Fibroblast of lung (primary cell): Measurements from ENCODE around the gene AP2A2. TPM values are rescaled to one million over a fixed set of nuclear protein-coding genes. Genes with fewer than 3 reads are reported as not detected.

Experiments
- DNase-seq, 2 donors: peaks; one replicate each; pipeline versions ENCODE4 v3.0.0 to v3.0.0-alpha.2; 2010; ENCODE audit warnings: low read depth in 2 of 2
- H2AFZ ChIP-seq: 2 replicates; pipeline ENCODE4 v1.5.1; 2012; ENCODE audit warnings: low read length, control low read depth, inconsistent platforms
- H3K27ac ChIP-seq: 2 replicates; pipeline ENCODE4 v1.5.1; 2011; ENCODE audit warnings: low read length, control low read depth; ENCODE audit not compliant: insufficient read depth
- H3K27me3 ChIP-seq: 2 replicates; pipeline ENCODE4 v1.5.1; 2011; ENCODE audit warnings: mild to moderate bottlenecking, low read length; ENCODE audit not compliant: control insufficient read depth, insufficient read depth
- H3K36me3 ChIP-seq: 2 replicates; pipeline ENCODE4 v1.5.1; 2011; ENCODE audit warnings: low read length; ENCODE audit not compliant: control insufficient read depth, insufficient read depth
- H3K4me1 ChIP-seq: 2 replicates; pipeline ENCODE4 v1.5.1; 2011; ENCODE audit warnings: low read length; ENCODE audit not compliant: control insufficient read depth, insufficient read depth; ENCODE audit errors: extremely low read depth
- H3K4me2 ChIP-seq: 2 replicates; pipeline ENCODE4 v1.5.1; 2011; ENCODE audit warnings: low read length, control low read depth; ENCODE audit not compliant: insufficient read depth; ENCODE audit errors: extremely low read depth
- H3K4me3 ChIP-seq, 4 experiments: fragments of 200-600 bp in 1 of 4; sonication (generic) in 1 of 4; replicated peaks in 1 of 4; 2 replicates each; pipeline ENCODE4 v1.5.1; 2011 to 2016; ENCODE audit warnings: low read length in 4 of 4, low read depth in 3 of 4, mild to moderate bottlenecking in 3 of 4, control low read depth in 2 of 4, inconsistent platforms in 1 of 4, mixed read lengths in 1 of 4; ENCODE audit not compliant: insufficient read depth in 1 of 4; ENCODE audit errors: control extremely low read depth in 1 of 4
- H3K79me2 ChIP-seq: 2 replicates; pipeline ENCODE4 v1.5.1; 2012; ENCODE audit warnings: mild to moderate bottlenecking, low read length, inconsistent platforms; ENCODE audit not compliant: control insufficient read depth, insufficient read depth
- H3K9ac ChIP-seq: 2 replicates; pipeline ENCODE4 v1.5.1; 2011; ENCODE audit warnings: mild to moderate bottlenecking, low read length, control low read depth; ENCODE audit not compliant: insufficient read depth
- H3K9me3 ChIP-seq: 2 replicates; pipeline ENCODE4 v1.5.1; 2012; ENCODE audit warnings: low read depth, low read length; ENCODE audit not compliant: control insufficient read depth, insufficient read depth
- H4K20me1 ChIP-seq: 2 replicates; pipeline ENCODE4 v1.5.1; 2011; ENCODE audit warnings: low read length; ENCODE audit not compliant: control insufficient read depth, insufficient read depth; ENCODE audit errors: extremely low read depth
- EZH2 ChIP-seq: IDR thresholded peaks from 2 replicates; pipeline ENCODE4 v1.5.1; 2012; ENCODE audit warnings: low read length, control low read depth, mild to moderate bottlenecking; ENCODE audit errors: missing control alignments
- polyA plus RNA-seq, 2 donors: library from polyadenylated mRNA; depleted of rRNA in 1 of 2; stranded (reverse) in 1 of 2; unstranded in 1 of 2; fragments of >200 nt; gene quantifications; 2 replicates each; pipeline ENCODE4 v1.2.1, GENCODE V29; 2011 to 2012; ENCODE audit warnings: missing spikeins in 1 of 2
- total RNA-seq: library from RNA; depleted of rRNA; stranded (reverse); fragments of >200 nt; gene quantifications from 2 replicates; pipeline ENCODE4 v1.2.1, GENCODE V29; 2014
- TF ChIP-seq, protein P1 (sequence below), 2 donors: IDR thresholded peaks in 1 of 2; conservative IDR thresholded peaks in 1 of 2; 1 replicate in 1 of 2; 2 replicates in 1 of 2; pipeline ENCODE4 v1.5.1; 2011 to 2012; ENCODE audit warnings: low read length in 2 of 2, control low read depth in 1 of 2, inconsistent platforms in 1 of 2, low read depth in 1 of 2, mild to moderate bottlenecking in 1 of 2

AP2A2 gene
- total and polyA plus RNA-seq, 2 donors (not counting 1 experiment from before 2014, with no cell fraction given): 21.6 to 46.1 TPM

DNA sequence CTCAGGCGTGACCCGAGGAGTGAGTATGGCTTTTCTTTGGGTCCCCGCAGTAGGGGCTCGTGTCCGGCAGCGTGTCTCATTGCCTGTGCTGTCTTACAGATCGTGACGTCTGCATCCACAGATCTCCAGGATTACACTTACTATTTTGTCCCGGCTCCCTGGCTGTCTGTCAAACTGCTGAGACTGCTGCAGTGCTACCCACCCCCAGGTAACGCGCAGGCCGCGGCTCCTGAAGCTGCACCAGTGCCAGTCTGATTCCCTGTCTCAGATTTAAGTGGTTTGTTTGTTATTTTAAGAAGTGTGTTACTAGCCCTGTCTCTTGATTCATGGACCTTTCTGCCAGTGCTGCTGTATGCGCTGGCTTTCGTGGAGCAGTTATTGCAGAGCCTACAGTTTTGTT is 58.9 kb downstream of the AP2A2 start:
- H4K20me1 ChIP-seq: no peaks in the 10 kb centered on the region
- H3K4me3 ChIP-seq: no peak overlapping the region
- TF ChIP-seq, protein P1, sequence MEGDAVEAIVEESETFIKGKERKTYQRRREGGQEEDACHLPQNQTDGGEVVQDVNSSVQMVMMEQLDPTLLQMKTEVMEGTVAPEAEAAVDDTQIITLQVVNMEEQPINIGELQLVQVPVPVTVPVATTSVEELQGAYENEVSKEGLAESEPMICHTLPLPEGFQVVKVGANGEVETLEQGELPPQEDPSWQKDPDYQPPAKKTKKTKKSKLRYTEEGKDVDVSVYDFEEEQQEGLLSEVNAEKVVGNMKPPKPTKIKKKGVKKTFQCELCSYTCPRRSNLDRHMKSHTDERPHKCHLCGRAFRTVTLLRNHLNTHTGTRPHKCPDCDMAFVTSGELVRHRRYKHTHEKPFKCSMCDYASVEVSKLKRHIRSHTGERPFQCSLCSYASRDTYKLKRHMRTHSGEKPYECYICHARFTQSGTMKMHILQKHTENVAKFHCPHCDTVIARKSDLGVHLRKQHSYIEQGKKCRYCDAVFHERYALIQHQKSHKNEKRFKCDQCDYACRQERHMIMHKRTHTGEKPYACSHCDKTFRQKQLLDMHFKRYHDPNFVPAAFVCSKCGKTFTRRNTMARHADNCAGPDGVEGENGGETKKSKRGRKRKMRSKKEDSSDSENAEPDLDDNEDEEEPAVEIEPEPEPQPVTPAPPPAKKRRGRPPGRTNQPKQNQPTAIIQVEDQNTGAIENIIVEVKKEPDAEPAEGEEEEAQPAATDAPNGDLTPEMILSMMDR (conservative IDR thresholded peaks at IDR 0.05 in 1 of 2, IDR thresholded peaks at IDR 0.05 in 1 of 2; ENCODE audit: low read depth in 1 of 2, low read length in 2 of 2): no peak
- TF ChIP-seq EZH2: no peak
- no peak overlapping the region for H3K27ac ChIP-seq
- H3K9ac ChIP-seq: no peak overlapping the region
- no peak overlapping the region for H3K4me2 ChIP-seq
- H3K4me1 ChIP-seq: no peaks in the 10 kb centered on the region
- no peak overlapping the region for H2AFZ ChIP-seq
- peaks cover 18% of the 10 kb centered on the region for H3K36me3 ChIP-seq
- H3K79me2 ChIP-seq: no peaks in the 10 kb centered on the region
- no peaks in the 10 kb centered on the region for H3K9me3 ChIP-seq
- no peaks in the 10 kb centered on the region for H3K27me3 ChIP-seq
- no peak for DNase-seq

GRCh38 chr11:985406-985805 is 59.7 kb downstream of the AP2A2 start:
- no peak for DNase-seq
- Histone ChIP-seq H3K4me1 (no peaks in the 10 kb centered on the region), H3K9ac (no peak overlapping the region), H3K27ac (no peak overlapping the region), H3K36me3 (peaks cover 18% of the 10 kb centered on the region), H4K20me1 (no peaks in the 10 kb centered on the region), H3K9me3 (no peaks in the 10 kb centered on the region), H3K4me2 (no peak overlapping the region), H2AFZ (no peak overlapping the region), H3K27me3 (no peaks in the 10 kb centered on the region), H3K4me3 (no peak overlapping the region), H3K79me2 (no peaks in the 10 kb centered on the region)
- TF ChIP-seq EZH2: no peak
- TF ChIP-seq, protein P1 (conservative IDR thresholded peaks at IDR 0.05 in 1 of 2, IDR thresholded peaks at IDR 0.05 in 1 of 2; ENCODE audit: low read depth in 1 of 2, low read length in 2 of 2): no peak

DNA sequence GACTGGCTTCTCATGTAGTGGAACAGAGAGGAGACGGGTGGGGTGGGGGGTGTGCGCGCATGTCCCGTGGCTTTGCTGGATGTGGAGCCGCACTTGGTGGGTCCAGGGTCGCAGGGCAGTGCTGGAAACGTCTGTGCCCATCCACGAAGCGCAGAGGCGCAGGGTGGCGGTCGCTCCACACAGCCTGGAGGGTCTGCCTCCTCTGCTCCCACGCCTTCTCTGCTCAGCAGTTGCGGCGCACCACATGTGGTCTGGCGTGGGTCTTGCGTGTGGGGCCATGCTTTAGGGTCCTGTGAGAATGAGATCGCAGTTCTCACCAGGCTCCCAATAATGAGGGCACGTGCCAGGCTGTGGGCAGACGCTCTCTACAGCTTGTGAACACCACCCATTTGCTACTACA is 60.2 kb downstream of the AP2A2 start:
- H2AFZ ChIP-seq: no peak overlapping the region
- H3K9me3 ChIP-seq: no peaks in the 10 kb centered on the region
- H4K20me1 ChIP-seq: no peaks in the 10 kb centered on the region
- no peaks in the 10 kb centered on the region for H3K4me1 ChIP-seq
- H3K4me2 ChIP-seq: no peak overlapping the region
- no peaks in the 10 kb centered on the region for H3K27me3 ChIP-seq
- TF ChIP-seq, protein P1 (conservative IDR thresholded peaks at IDR 0.05 in 1 of 2, IDR thresholded peaks at IDR 0.05 in 1 of 2; ENCODE audit: low read depth in 1 of 2, low read length in 2 of 2): no peak
- TF ChIP-seq EZH2: no peak
- peaks cover 18% of the 10 kb centered on the region for H3K36me3 ChIP-seq
- no peak overlapping the region for H3K4me3 ChIP-seq
- no peak overlapping the region for H3K27ac ChIP-seq
- H3K9ac ChIP-seq: peak overlapping the region; percentile 7
- DNase-seq: no peak
- no peaks in the 10 kb centered on the region for H3K79me2 ChIP-seq
